GM23338 (cell line): ENCODE results near the gene NRSN2. TPM values are rescaled to one million over a fixed set of nuclear protein-coding genes. Genes with fewer than 3 reads are reported as not detected.

Experiments
- ATAC-seq: fragments of 200-7000 bp; cut with Tn5 transposase; 3 replicates; pipeline ENCODE4 v1.9.1; 2020
- DNase-seq: peaks from one replicate; pipeline ENCODE4 v3.0.0-alpha.2; 2015; ENCODE audit warnings: low spot score
- H2AFZ ChIP-seq: fragments of 200-600 bp; sonication (generic); 2 replicates; pipeline ENCODE4 v1.8.0; 2016; ENCODE audit warnings: antibody characterized with exemption, mild to moderate bottlenecking, moderate library complexity
- H3F3A ChIP-seq: fragments of 200-600 bp; sonication (generic); replicated peaks from 2 replicates; pipeline ENCODE4 v1.8.0; 2017; ENCODE audit warnings: antibody characterized with exemption, mixed run types, low read depth
- H3K27ac ChIP-seq: fragments of 200-600 bp; sonication (generic); 2 replicates; pipeline ENCODE4 v1.6.1; 2016; ENCODE audit warnings: low read depth
- H3K27me3 ChIP-seq: fragments of 200-600 bp; sonication (generic); 2 replicates; pipeline ENCODE4 v1.8.0; 2016; ENCODE audit warnings: mild to moderate bottlenecking, mixed run types, moderate library complexity; ENCODE audit not compliant: insufficient read depth
- H3K36me3 ChIP-seq: fragments of 200-600 bp; sonication (generic); 2 replicates; pipeline ENCODE4 v1.8.0; 2016; ENCODE audit warnings: mild to moderate bottlenecking; ENCODE audit not compliant: insufficient read depth
- H3K4me1 ChIP-seq: fragments of 200-600 bp; sonication (generic); 2 replicates; pipeline ENCODE4 v1.8.0; 2016; ENCODE audit warnings: mild to moderate bottlenecking, moderate library complexity; ENCODE audit not compliant: insufficient read depth
- H3K4me2 ChIP-seq: fragments of 200-600 bp; sonication (generic); 2 replicates; pipeline ENCODE4 v1.7.1; 2017; ENCODE audit warnings: mixed run types
- H3K4me3 ChIP-seq: fragments of 200-600 bp; sonication (generic); 2 replicates; pipeline ENCODE4 v1.6.1; 2016; ENCODE audit warnings: mixed run types
- H3K79me2 ChIP-seq: fragments of 200-600 bp; sonication (generic); replicated peaks from 2 replicates; pipeline ENCODE4 v1.8.0; 2017; ENCODE audit warnings: mild to moderate bottlenecking; ENCODE audit not compliant: insufficient read depth
- H3K9me2 ChIP-seq: fragments of 200-600 bp; sonication (generic); 2 replicates; pipeline ENCODE4 v1.8.0; 2017; ENCODE audit not compliant: insufficient read depth
- H4K20me1 ChIP-seq: fragments of 200-600 bp; sonication (generic); replicated peaks from 2 replicates; pipeline ENCODE4 v1.8.0; 2017; ENCODE audit warnings: mild to moderate bottlenecking; ENCODE audit not compliant: insufficient read depth
- H3K27ac Mint-ChIP-seq: 2 replicates; pipeline ENCODE4 v1.8.0; 2020; ENCODE audit warnings: inconsistent platforms, mild to moderate bottlenecking, moderate library complexity, mixed read lengths
- H3K27me3 Mint-ChIP-seq: 3 replicates; pipeline ENCODE4 v1.8.0; 2022; ENCODE audit warnings: low read depth, mild to moderate bottlenecking, moderate library complexity, mixed read lengths, inconsistent platforms; ENCODE audit not compliant: insufficient read depth, poor library complexity
- H3K36me3 Mint-ChIP-seq: 3 replicates; pipeline ENCODE4 v1.8.0; 2021; ENCODE audit warnings: low read depth, mild to moderate bottlenecking, inconsistent platforms, moderate library complexity, mixed read lengths
- H3K4me1 Mint-ChIP-seq: 3 replicates; pipeline ENCODE4 v1.8.0; 2020; ENCODE audit warnings: mild to moderate bottlenecking, inconsistent platforms, mixed read lengths
- H3K4me3 Mint-ChIP-seq: 3 replicates; pipeline ENCODE4 v1.8.0; 2021; ENCODE audit warnings: moderate library complexity, mild to moderate bottlenecking, inconsistent platforms, mixed read lengths
- H3K9me3 Mint-ChIP-seq: 3 replicates; pipeline ENCODE4 v1.8.0; 2020; ENCODE audit warnings: moderate library complexity, mild to moderate bottlenecking, inconsistent platforms, mixed read lengths
- CREB1 ChIP-seq: fragments of 250-450 bp; sonication (Bioruptor Pico); IDR thresholded peaks from 2 replicates; pipeline ENCODE4 v1.5.0; 2020; ENCODE audit warnings: low read depth, mild to moderate bottlenecking, moderate library complexity
- CTCF ChIP-seq, 2 experiments: fragments of 200-600 bp in 1 of 2; sonication (generic) in 1 of 2; conservative IDR thresholded peaks; 2 replicates each; pipeline versions ENCODE4 v1.5.1 to v1.6.1; 2016 to 2017; ENCODE audit warnings: antibody characterized with exemption in 2 of 2, low read depth in 2 of 2, mild to moderate bottlenecking in 2 of 2, moderate library complexity in 1 of 2
- EZH2 ChIP-seq: fragments of 200-600 bp; sonication (generic); IDR thresholded peaks from one replicate; pipeline ENCODE4 v1.8.0; 2017; ENCODE audit warnings: antibody characterized with exemption, mild to moderate bottlenecking, low read depth; ENCODE audit not compliant: unreplicated experiment
- EZH2phosphoT487 ChIP-seq: fragments of 200-600 bp; sonication (generic); IDR thresholded peaks from one replicate; pipeline ENCODE4 v1.8.1; 2018; ENCODE audit warnings: antibody characterized with exemption; ENCODE audit not compliant: unreplicated experiment
- JUNB ChIP-seq: IDR thresholded peaks from one replicate; pipeline ENCODE4 v1.6.1; 2016; ENCODE audit warnings: antibody characterized with exemption; ENCODE audit not compliant: unreplicated experiment
- NANOG ChIP-seq: IDR thresholded peaks from 2 replicates; pipeline ENCODE4 v1.6.1; 2016; ENCODE audit warnings: antibody characterized with exemption, borderline replicate concordance
- POLR2AphosphoS5 ChIP-seq: IDR thresholded peaks from 2 replicates; pipeline ENCODE4 v1.6.1; 2016; ENCODE audit warnings: antibody characterized with exemption, low read depth
- REST ChIP-seq: IDR thresholded peaks from one replicate; pipeline ENCODE4 v1.6.1; 2018; ENCODE audit warnings: antibody characterized with exemption; ENCODE audit not compliant: unreplicated experiment
- STAT1 ChIP-seq: IDR thresholded peaks from one replicate; pipeline ENCODE4 v1.6.1; 2016; ENCODE audit warnings: antibody characterized with exemption; ENCODE audit not compliant: unreplicated experiment
- ZNF114 ChIP-seq: fragments of 250-450 bp; sonication (Bioruptor Pico); IDR thresholded peaks from 2 replicates; pipeline ENCODE4 v1.5.0; 2020; ENCODE audit warnings: mild to moderate bottlenecking, moderate library complexity
- ZNF331 ChIP-seq: fragments of 250-450 bp; sonication (Bioruptor Pico); IDR thresholded peaks from 2 replicates; pipeline ENCODE4 v1.5.0; 2020; ENCODE audit warnings: low read depth, mild to moderate bottlenecking, moderate library complexity
- polyA plus RNA-seq: library from polyadenylated mRNA; unstranded; fragments of >200 nt; fragmentation: Nextera tagmentation; extraction: Ambion mirVana; gene quantifications from 2 replicates; pipeline ENCODE4 v1.2.1, GENCODE V29; 2016
- total RNA-seq: library from RNA; depleted of rRNA; stranded (reverse); fragments of >200 nt; shearing (Covaris generic); gene quantifications from 2 replicates; pipeline ENCODE4 v1.2.3, GENCODE V29; 2014
- TF ChIP-seq, protein P1 (sequence below): IDR thresholded peaks from 2 replicates; pipeline ENCODE4 v1.6.1; 2016; ENCODE audit warnings: antibody characterized with exemption
- TF ChIP-seq, protein P2 (sequence below): fragments of 250-450 bp; sonication (Bioruptor Pico); IDR thresholded peaks from 2 replicates; pipeline ENCODE4 v1.5.0; 2020; ENCODE audit warnings: mild to moderate bottlenecking, moderate library complexity

NRSN2 gene
- total and polyA plus RNA-seq, 2 experiments from 2014 or later = 14.4 to 17.9 TPM

DNA sequence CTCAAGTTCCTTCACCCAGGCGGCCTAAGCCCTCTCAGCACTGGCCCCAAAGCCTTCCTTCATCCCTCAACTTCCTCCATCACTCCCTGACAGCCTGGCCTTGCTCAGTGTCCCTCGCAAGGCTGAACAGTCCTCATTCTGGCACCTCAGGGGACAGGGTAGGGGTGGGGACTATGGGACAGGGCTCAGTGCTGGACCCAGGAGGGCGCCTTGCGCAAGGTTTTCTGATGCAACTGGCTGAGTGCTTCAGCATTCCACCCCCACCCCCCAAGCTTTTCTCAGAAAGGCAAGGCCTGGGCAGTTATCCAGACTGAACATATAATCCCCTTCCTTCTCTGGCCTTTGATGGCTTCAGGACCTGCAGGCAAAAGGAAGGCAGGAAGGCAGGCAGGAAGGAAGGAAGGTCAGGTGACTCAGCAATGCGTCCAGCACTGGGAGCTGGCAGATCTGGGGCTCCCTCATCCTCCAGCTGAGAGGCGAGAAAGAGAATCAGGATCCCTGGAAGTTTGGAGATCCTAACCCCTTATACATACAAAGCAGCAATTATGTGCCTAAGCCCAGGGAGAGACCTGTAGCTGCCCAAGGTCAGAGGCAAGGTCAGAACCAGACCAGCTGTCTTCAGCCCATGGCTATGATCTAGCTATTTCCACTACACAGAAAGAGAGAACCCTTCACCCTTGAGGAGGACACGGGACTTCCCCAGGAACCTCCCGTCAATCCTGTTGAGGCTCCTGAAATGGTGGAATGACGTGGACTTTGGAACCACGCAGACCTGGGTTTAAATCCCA is 25.0 kb downstream of the NRSN2 start:
- no peak overlapping the region for H3K4me3 Mint-ChIP-seq
- no peaks in the 10 kb centered on the region; the same call in 2 of the 3 replicates for H3K9me3 Mint-ChIP-seq
- ATAC-seq = peak; percentile 39
- DNase-seq = no peak
- peak overlapping the region; percentile 63 for H3K27ac Mint-ChIP-seq
- no peaks in the 10 kb centered on the region for H4K20me1 ChIP-seq
- H3K27ac ChIP-seq = no peak overlapping the region
- TF ChIP-seq CREB1 (CRISPR knock-in tag) (no peak), REST (no peak), POLR2AphosphoS5 (no peak), CTCF (conservative IDR thresholded peaks at IDR 0.05; ENCODE audit: low read depth in 2 of 2) (no peak), ZNF331 (CRISPR knock-in tag) (no peak), JUNB (no peak), STAT1 (no peak), NANOG (no peak), ZNF114 (CRISPR knock-in tag) (no peak), EZH2phosphoT487 (no peak), EZH2 (no peak)
- TF ChIP-seq, protein P1, sequence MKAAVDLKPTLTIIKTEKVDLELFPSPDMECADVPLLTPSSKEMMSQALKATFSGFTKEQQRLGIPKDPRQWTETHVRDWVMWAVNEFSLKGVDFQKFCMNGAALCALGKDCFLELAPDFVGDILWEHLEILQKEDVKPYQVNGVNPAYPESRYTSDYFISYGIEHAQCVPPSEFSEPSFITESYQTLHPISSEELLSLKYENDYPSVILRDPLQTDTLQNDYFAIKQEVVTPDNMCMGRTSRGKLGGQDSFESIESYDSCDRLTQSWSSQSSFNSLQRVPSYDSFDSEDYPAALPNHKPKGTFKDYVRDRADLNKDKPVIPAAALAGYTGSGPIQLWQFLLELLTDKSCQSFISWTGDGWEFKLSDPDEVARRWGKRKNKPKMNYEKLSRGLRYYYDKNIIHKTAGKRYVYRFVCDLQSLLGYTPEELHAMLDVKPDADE = no peak
- TF ChIP-seq, protein P2, sequence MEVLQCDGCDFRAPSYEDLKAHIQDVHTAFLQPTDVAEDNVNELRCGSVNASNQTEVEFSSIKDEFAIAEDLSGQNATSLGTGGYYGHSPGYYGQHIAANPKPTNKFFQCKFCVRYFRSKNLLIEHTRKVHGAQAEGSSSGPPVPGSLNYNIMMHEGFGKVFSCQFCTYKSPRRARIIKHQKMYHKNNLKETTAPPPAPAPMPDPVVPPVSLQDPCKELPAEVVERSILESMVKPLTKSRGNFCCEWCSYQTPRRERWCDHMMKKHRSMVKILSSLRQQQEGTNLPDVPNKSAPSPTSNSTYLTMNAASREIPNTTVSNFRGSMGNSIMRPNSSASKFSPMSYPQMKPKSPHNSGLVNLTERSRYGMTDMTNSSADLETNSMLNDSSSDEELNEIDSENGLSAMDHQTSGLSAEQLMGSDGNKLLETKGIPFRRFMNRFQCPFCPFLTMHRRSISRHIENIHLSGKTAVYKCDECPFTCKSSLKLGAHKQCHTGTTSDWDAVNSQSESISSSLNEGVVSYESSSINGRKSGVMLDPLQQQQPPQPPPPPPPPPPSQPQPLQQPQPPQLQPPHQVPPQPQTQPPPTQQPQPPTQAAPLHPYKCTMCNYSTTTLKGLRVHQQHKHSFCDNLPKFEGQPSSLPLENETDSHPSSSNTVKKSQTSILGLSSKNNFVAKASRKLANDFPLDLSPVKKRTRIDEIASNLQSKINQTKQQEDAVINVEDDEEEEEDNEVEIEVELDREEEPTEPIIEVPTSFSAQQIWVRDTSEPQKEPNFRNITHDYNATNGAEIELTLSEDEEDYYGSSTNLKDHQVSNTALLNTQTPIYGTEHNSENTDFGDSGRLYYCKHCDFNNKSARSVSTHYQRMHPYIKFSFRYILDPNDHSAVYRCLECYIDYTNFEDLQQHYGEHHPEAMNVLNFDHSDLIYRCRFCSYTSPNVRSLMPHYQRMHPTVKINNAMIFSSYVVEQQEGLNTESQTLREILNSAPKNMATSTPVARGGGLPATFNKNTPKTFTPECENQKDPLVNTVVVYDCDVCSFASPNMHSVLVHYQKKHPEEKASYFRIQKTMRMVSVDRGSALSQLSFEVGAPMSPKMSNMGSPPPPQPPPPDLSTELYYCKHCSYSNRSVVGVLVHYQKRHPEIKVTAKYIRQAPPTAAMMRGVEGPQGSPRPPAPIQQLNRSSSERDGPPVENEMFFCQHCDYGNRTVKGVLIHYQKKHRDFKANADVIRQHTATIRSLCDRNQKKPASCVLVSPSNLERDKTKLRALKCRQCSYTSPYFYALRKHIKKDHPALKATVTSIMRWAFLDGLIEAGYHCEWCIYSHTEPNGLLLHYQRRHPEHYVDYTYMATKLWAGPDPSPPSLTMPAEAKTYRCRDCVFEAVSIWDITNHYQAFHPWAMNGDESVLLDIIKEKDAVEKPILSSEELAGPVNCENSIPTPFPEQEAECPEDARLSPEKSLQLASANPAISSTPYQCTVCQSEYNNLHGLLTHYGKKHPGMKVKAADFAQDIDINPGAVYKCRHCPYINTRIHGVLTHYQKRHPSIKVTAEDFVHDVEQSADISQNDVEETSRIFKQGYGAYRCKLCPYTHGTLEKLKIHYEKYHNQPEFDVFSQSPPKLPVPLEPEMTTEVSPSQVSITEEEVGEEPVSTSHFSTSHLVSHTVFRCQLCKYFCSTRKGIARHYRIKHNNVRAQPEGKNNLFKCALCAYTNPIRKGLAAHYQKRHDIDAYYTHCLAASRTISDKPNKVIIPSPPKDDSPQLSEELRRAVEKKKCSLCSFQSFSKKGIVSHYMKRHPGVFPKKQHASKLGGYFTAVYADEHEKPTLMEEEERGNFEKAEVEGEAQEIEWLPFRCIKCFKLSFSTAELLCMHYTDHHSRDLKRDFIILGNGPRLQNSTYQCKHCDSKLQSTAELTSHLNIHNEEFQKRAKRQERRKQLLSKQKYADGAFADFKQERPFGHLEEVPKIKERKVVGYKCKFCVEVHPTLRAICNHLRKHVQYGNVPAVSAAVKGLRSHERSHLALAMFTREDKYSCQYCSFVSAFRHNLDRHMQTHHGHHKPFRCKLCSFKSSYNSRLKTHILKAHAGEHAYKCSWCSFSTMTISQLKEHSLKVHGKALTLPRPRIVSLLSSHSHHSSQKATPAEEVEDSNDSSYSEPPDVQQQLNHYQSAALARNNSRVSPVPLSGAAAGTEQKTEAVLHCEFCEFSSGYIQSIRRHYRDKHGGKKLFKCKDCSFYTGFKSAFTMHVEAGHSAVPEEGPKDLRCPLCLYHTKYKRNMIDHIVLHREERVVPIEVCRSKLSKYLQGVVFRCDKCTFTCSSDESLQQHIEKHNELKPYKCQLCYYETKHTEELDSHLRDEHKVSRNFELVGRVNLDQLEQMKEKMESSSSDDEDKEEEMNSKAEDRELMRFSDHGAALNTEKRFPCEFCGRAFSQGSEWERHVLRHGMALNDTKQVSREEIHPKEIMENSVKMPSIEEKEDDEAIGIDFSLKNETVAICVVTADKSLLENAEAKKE (CRISPR knock-in tag) = no peak
- no peak overlapping the region for H3K4me2 ChIP-seq
- no peaks in the 10 kb centered on the region for H3F3A ChIP-seq
- no peaks in the 10 kb centered on the region for H3K36me3 Mint-ChIP-seq
- H3K27me3 ChIP-seq = no peaks in the 10 kb centered on the region
- H3K79me2 ChIP-seq = no peaks in the 10 kb centered on the region
- no peaks in the 10 kb centered on the region for H3K9me2 ChIP-seq
- no peak overlapping the region for H3K4me3 ChIP-seq
- no peaks in the 10 kb centered on the region; the same call in 1 of the 2 replicates for H3K4me1 ChIP-seq
- H3K27me3 Mint-ChIP-seq = peaks cover 9% of the 10 kb centered on the region
- no peaks in the 10 kb centered on the region for H3K36me3 ChIP-seq
- H3K4me1 Mint-ChIP-seq = peaks cover 20% of the 10 kb centered on the region
- peak overlapping the region; percentile 96 for H2AFZ ChIP-seq
